ENCODE results near the gene DNTTIP2.
"Not testable (repeated sequence)": the region's sequence is repeated elsewhere in the genome, so short reads cannot be mapped to it uniquely, and the experiment has no call there.

Gene DNTTIP2

GRCh38 chr1:93904228-93904627 lies 25.2 kb upstream of the DNTTIP2 start:
- Histone ChIP-seq H3K36me3 (replicated peaks) (peaks cover 9% of the 10 kb centered on the region; the same call in 1 of the 2 replicates), H3K9me3 (no peaks in the 10 kb centered on the region), H3K4me3 (no peak overlapping the region), H3K27me3 (ENCODE audit: low read depth) (no peaks in the 10 kb centered on the region), H3K4me1 (peaks cover 6% of the 10 kb centered on the region; the same call in 1 of the 2 replicates)
- DNase-seq (ENCODE audit: low spot score in 2 of 2): no peak
- in situ Hi-C loops (cut with MboI; ENCODE audit: low sequenced_read_pairs): no loop called here

DNA sequence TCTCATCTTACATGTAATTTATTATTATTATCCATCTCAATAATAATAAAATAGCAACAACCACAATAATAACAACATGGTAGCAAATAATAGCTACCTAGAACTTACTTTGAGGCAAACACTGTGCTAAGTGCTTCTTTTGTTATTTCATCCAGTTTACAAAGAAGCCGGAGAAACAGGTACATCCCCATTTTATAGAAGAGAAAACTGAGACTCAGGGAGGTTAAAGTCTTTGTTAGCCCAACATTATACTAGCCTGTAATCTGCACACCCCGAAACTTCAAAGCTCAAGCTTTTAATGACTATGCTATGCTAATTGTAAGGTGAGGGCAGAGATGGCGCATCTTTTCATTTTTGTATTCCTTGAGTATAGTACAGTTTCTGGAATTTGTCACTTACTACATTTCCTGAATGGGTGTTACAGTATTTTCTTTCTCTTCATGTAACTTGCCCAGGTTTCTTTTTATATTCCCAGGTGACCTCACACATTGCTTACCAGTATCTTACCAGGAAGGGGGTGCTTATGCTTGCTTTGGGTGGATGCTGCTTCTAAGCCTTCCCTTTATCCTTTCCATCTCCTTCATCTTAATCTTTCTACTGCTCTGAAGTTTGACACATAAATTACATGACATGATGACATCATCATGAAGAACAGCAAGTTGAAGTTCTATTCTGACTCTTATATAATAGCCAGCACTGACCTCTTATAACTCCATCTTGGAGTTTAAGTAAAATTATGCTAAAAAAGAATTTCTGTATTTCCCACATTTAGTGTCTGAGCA lies 21.9 kb upstream of the DNTTIP2 start:
- in situ Hi-C loops (cut with MboI; ENCODE audit: low sequenced_read_pairs): no loop called here
- Histone ChIP-seq H3K9me3 (no peaks in the 10 kb centered on the region), H3K4me3 (no peak overlapping the region), H3K27me3 (ENCODE audit: low read depth) (no peaks in the 10 kb centered on the region), H3K4me1 (0 out of 2 replicates have a peak, but pooled peaks cover under 1% of the 10 kb centered on the region), H3K36me3 (replicated peaks) (peaks cover 9% of the 10 kb centered on the region)
- DNase-seq (ENCODE audit: low spot score in 2 of 2): no peak

DNA sequence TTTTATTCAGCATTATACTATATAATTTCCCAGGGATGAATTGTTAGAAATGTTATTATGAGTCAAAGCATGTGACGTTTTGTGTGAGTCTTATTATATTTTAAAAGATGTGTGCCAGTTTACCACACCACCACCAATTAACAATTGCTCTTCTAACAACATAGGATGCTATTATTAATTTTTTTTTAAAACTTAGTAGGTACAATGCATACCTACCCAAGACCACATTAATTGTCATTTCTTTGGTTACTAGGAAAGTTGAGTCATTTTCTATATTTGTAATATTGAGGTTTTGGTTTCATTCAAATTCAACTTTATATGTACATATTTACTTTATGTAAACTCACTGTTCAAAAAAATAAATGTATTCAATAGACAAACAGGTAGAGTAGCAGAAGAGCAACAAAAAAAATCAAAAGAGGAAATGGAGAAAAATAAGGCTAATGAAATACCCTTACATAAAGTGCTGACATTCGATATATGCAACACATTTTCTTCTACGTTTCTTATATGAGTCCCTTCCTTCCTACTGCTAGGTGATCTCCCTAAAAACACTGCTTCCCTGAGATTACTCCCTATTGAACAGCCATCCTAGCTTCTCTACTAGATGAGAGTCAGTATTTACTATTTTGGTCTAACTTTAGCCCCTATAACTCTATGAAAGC lies 20.7 kb upstream of the DNTTIP2 start:
- Histone ChIP-seq H3K4me3 (no peak overlapping the region), H3K4me1 (no peaks in the 10 kb centered on the region), H3K9me3 (no peaks in the 10 kb centered on the region), H3K36me3 (replicated peaks) (peaks cover 9% of the 10 kb centered on the region), H3K27me3 (ENCODE audit: low read depth) (no peaks in the 10 kb centered on the region)
- no peak for DNase-seq (ENCODE audit: low spot score in 2 of 2)
- in situ Hi-C loops (cut with MboI; ENCODE audit: low sequenced_read_pairs): no loop called here

DNA sequence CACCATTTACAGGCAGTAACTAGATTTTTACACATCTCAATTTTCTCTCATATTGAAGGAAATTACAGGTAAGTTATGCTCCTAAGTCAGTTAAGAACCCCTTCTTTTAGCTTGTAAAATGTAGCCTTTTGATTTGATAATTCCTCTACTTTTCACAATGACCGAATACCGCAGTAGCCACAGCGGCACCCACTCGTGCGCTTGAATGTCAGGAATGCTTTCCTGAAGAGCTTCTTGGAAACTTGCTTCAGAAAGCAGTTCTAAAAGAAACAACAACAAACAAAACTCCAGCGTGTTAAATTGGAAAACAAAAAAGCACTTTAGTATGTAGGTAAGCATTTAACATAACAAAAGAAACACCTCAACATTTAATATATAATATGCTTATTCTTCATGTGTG lies 9.9 kb upstream of the DNTTIP2 start:
- H3K9me3 ChIP-seq: no peaks in the 10 kb centered on the region
- H3K4me1 ChIP-seq: peaks cover 10% of the 10 kb centered on the region
- H3K36me3 ChIP-seq (replicated peaks): peaks cover 14% of the 10 kb centered on the region
- no peaks in the 10 kb centered on the region for H3K27me3 ChIP-seq (ENCODE audit: low read depth)
- no peak for DNase-seq (ENCODE audit: low spot score in 2 of 2)
- H3K4me3 ChIP-seq: no peak overlapping the region
- in situ Hi-C loops (cut with MboI; ENCODE audit: low sequenced_read_pairs): no loop called here

GRCh38 chr1:93882269-93882668 lies 3.3 kb upstream of the DNTTIP2 start:
- Histone ChIP-seq H3K9me3 (no peaks in the 10 kb centered on the region), H3K4me3 (no peak overlapping the region), H3K4me1 (peaks cover 3% of the 10 kb centered on the region), H3K36me3 (replicated peaks) (peaks cover 6% of the 10 kb centered on the region), H3K27me3 (ENCODE audit: low read depth) (no peaks in the 10 kb centered on the region)
- no peak for DNase-seq (ENCODE audit: low spot score in 2 of 2)
- in situ Hi-C loops (cut with MboI; ENCODE audit: low sequenced_read_pairs): no loop called here

DNA sequence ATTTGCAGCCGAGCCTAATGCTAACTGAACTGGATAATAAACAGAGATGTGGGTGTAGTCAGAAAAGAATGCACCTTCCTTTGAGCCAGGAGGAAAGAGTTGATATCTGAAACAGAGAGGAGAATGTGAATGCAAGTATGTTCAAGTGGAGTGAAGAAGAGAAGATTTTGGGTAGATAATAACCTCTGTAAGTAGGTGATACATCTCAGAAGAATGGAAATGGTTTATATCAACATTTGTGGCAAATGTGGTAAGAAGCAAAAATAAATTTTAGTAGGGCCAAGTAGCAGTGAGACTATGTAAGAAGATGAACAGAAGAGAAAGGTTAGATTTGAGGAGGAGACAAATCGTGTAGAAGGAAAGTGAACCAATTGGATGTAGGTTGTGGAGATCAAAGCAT lies 1.7 kb upstream of the DNTTIP2 start:
- peaks cover 18% of the 10 kb centered on the region for H3K36me3 ChIP-seq (replicated peaks)
- no peak overlapping the region for H3K4me3 ChIP-seq
- in situ Hi-C loops (cut with MboI; ENCODE audit: low sequenced_read_pairs): no loop called here
- DNase-seq (ENCODE audit: low spot score in 2 of 2): no peak
- H3K27me3 ChIP-seq (ENCODE audit: low read depth): no peaks in the 10 kb centered on the region
- H3K4me1 ChIP-seq: peaks cover 10% of the 10 kb centered on the region
- no peaks in the 10 kb centered on the region for H3K9me3 ChIP-seq

DNA sequence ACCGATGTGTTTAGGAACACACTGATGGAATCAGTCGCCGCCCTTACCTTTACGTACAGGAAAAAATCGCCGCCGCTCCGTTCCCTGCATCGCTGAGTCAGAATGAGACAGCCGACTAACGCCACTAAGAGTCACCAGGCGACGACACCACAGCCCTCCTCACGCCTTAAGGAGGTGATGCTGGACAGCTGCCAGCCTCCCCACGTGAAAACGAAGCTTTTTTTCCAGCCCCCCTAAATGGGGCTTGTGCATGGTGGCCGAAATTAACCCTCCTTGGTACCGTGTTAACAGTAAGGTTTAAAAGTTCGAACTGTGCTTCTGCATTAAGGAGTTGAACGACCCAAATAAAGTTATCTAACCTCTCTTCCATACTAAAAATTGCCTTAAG lies 511 bp downstream of the DNTTIP2 start:
- Histone ChIP-seq H3K27me3 (ENCODE audit: low read depth) (no peaks in the 10 kb centered on the region), H3K4me3 (peak overlapping the region; percentile 91), H3K36me3 (replicated peaks) (peaks cover 39% of the 10 kb centered on the region), H3K4me1 (peaks cover 10% of the 10 kb centered on the region), H3K9me3 (no peaks in the 10 kb centered on the region)
- in situ Hi-C loops (cut with MboI; ENCODE audit: low sequenced_read_pairs): no loop called here
- peak in 1 of 2 experiments; percentile 39 for DNase-seq (ENCODE audit: low spot score in 2 of 2)

- no peaks in the 10 kb centered on the region for H3K9me3 ChIP-seq
- in situ Hi-C loops (cut with MboI; ENCODE audit: low sequenced_read_pairs): no loop called here
- no peaks in the 10 kb centered on the region for H3K27me3 ChIP-seq (ENCODE audit: low read depth)
- peaks cover 10% of the 10 kb centered on the region for H3K4me1 ChIP-seq
- H3K4me3 ChIP-seq: peak overlapping the region; percentile 91; the same call in 1 of the 2 replicates
- peaks cover 45% of the 10 kb centered on the region for H3K36me3 ChIP-seq (replicated peaks)
- DNase-seq (ENCODE audit: low spot score in 2 of 2): no peak
These were observed 1.5 kb downstream of the DNTTIP2 start for GRCh38 chr1:93877529-93877928.

DNA sequence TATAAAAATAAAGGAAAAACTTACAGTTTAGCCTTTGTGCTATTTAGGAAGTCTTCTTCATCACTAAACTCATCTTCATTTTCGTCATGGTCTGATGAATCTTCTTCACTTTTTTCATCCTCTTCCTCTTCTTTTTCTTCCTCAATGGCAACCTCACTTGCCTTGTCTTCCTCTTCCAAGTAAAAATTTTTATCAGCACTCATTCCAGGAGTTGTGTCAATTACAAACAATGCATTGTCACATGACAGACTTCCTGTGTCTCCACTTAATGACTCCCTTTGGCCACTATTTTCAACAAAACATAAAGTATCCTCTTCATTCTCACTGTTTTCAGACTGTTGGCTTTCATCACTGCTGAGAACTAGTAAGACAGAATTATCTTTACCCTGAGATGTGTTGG lies 2.8 kb downstream of the DNTTIP2 start:
- Histone ChIP-seq H3K36me3 (replicated peaks) (peaks cover 58% of the 10 kb centered on the region), H3K4me1 (peaks cover 10% of the 10 kb centered on the region), H3K9me3 (no peaks in the 10 kb centered on the region), H3K27me3 (ENCODE audit: low read depth) (no peaks in the 10 kb centered on the region), H3K4me3 (no peak overlapping the region)
- in situ Hi-C loops (cut with MboI; ENCODE audit: low sequenced_read_pairs): no loop called here
- DNase-seq (ENCODE audit: low spot score in 2 of 2): no peak

GRCh38 chr1:93874025-93874651 lies 4.9 kb downstream of the DNTTIP2 start:
- in situ Hi-C loops (cut with MboI; ENCODE audit: low sequenced_read_pairs): no loop called here
- DNase-seq (ENCODE audit: low spot score in 2 of 2): no peak
- Histone ChIP-seq H3K36me3 (replicated peaks) (peaks cover 79% of the 10 kb centered on the region), H3K4me1 (peaks cover 7% of the 10 kb centered on the region), H3K27me3 (ENCODE audit: low read depth) (no peaks in the 10 kb centered on the region), H3K9me3 (no peaks in the 10 kb centered on the region), H3K4me3 (no peak overlapping the region)

GRCh38 chr1:93871366-93871765 lies 7.6 kb downstream of the DNTTIP2 start:
- DNase-seq (ENCODE audit: low spot score in 2 of 2): no peak
- H3K9me3 ChIP-seq: no peaks in the 10 kb centered on the region
- H3K4me1 ChIP-seq: peaks cover 2% of the 10 kb centered on the region
- H3K27me3 ChIP-seq (ENCODE audit: low read depth): no peaks in the 10 kb centered on the region
- H3K36me3 ChIP-seq (replicated peaks): peaks cover 80% of the 10 kb centered on the region
- in situ Hi-C loops (cut with MboI; ENCODE audit: low sequenced_read_pairs): no loop called here
- H3K4me3 ChIP-seq: no peak overlapping the region

GRCh38 chr1:93869653-93870052 lies 9.4 kb downstream of the DNTTIP2 start:
- no peaks in the 10 kb centered on the region for H3K9me3 ChIP-seq
- in situ Hi-C loops (cut with MboI; ENCODE audit: low sequenced_read_pairs): no loop called here
- no peak overlapping the region for H3K4me3 ChIP-seq
- H3K36me3 ChIP-seq (replicated peaks): peaks cover 68% of the 10 kb centered on the region
- no peaks in the 10 kb centered on the region for H3K27me3 ChIP-seq (ENCODE audit: low read depth)
- peaks cover 9% of the 10 kb centered on the region; the same call in 1 of the 2 replicates for H3K4me1 ChIP-seq
- DNase-seq (ENCODE audit: low spot score in 2 of 2): no peak

- in situ Hi-C loops (cut with MboI; ENCODE audit: low sequenced_read_pairs): not testable (repeated sequence)
- H3K36me3 ChIP-seq (replicated peaks): peaks cover 56% of the 10 kb centered on the region
These were observed 10.5 kb downstream of the DNTTIP2 start for GRCh38 chr1:93868492-93868891.

DNA sequence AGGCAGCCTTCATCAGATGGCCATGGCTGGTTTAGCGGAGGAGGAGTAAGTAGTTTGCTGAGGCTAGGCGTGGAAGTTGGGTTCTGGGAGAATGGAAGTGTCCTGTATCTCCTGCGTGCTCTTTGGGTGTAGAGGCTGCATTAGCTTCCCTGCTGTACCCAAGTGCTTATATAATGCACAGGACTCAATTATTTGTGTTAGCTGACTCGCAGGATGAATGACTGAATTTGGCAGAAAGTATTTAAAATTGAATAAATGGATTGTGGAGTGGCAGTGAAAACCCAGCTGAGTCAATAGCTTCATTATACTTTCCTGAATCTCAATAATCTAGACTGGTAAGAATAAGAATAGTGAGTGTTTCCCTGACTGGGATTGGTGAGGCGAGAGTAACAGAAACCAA lies 13.8 kb downstream of the DNTTIP2 start:
- peaks cover 27% of the 10 kb centered on the region for H3K36me3 ChIP-seq (replicated peaks)
- peak; percentile 16 to 39 for DNase-seq (ENCODE audit: low spot score in 2 of 2)
- peaks cover 9% of the 10 kb centered on the region; the same call in 1 of the 2 replicates for H3K4me1 ChIP-seq
- no peaks in the 10 kb centered on the region; the same call in 1 of the 2 replicates for H3K27me3 ChIP-seq (ENCODE audit: low read depth)
- H3K4me3 ChIP-seq: no peak overlapping the region
- in situ Hi-C loops (cut with MboI; ENCODE audit: low sequenced_read_pairs): no loop called here
- H3K9me3 ChIP-seq: no peaks in the 10 kb centered on the region

More at GRCh38 chr1:93868492-93868891, 10.5 kb downstream of the DNTTIP2 start:
- not testable (repeated sequence) for H3K4me3 ChIP-seq; H3K4me1 ChIP-seq; DNase-seq (ENCODE audit: low spot score in 2 of 2); H3K27me3 ChIP-seq (ENCODE audit: low read depth); H3K9me3 ChIP-seq

Measured in HAP-1 (cell line).